MCF 10A (cell line): Measurements from ENCODE around the gene SHQ1. TPM values are rescaled to one million over a fixed set of nuclear protein-coding genes. Genes with fewer than 3 reads are reported as not detected.
A peak's percentile ranks its signal among the peaks of the same experiment; 100 is the strongest.

ENCODE experiments used
- BruUV-seq: library from RNA; stranded (reverse); fragments of 400-500 nt; replicated peaks from 2 replicates; lab custom pipeline; 2021; lab: Mats Ljungman, UMichigan
- CTCF ChIA-PET: fragments of 300-600 bp; sonication (Branson Sonifier 250); formaldehyde crosslinking; extraction: SDS; loops from one replicate; lab custom pipeline; 2021; ENCODE audit warnings: antibody characterized with exemption, inconsistent platforms; lab: Yijun Ruan, JAX
- POLR2A ChIA-PET: fragments of 300-600, 350-650 bp; sonication (Branson Sonifier 250); formaldehyde crosslinking; extraction: SDS; loops from one replicate; lab custom pipeline; 2020; ENCODE audit warnings: antibody characterized with exemption, inconsistent platforms; lab: Yijun Ruan, JAX
- DNase-seq: peaks from one replicate; pipeline ENCODE4 v3.0.0-alpha.2; 2018; ENCODE audit not compliant: unreplicated experiment
- H3K27ac Mint-ChIP-seq: one replicate; pipeline ENCODE4 v1.8.0; 2022; ENCODE audit warnings: mild to moderate bottlenecking, low read depth, mixed read lengths; ENCODE audit not compliant: unreplicated experiment
- H3K27me3 Mint-ChIP-seq: one replicate; pipeline ENCODE4 v1.8.0; 2022; ENCODE audit warnings: mixed read lengths; ENCODE audit not compliant: insufficient read depth, unreplicated experiment
- H3K36me3 Mint-ChIP-seq: one replicate; pipeline ENCODE4 v1.8.0; 2022; ENCODE audit warnings: mild to moderate bottlenecking, moderate library complexity, mixed read lengths; ENCODE audit not compliant: insufficient read depth, unreplicated experiment
- H3K4me1 Mint-ChIP-seq: one replicate; pipeline ENCODE4 v1.8.0; 2022; ENCODE audit warnings: mixed read lengths; ENCODE audit not compliant: insufficient read depth, unreplicated experiment
- H3K4me3 Mint-ChIP-seq: one replicate; pipeline ENCODE4 v1.8.0; 2022; ENCODE audit warnings: mild to moderate bottlenecking, moderate library complexity, mixed read lengths; ENCODE audit not compliant: unreplicated experiment
- H3K9me3 Mint-ChIP-seq: one replicate; pipeline ENCODE4 v1.8.0; 2022; ENCODE audit warnings: mixed read lengths; ENCODE audit not compliant: unreplicated experiment
- CTCF ChIP-seq: fragments of 200-600 bp; IDR thresholded peaks from one replicate; pipeline ENCODE4 v1.8.0; 2022; ENCODE audit warnings: antibody characterized with exemption, mild to moderate bottlenecking; ENCODE audit not compliant: unreplicated experiment
- intact Hi-C: fragments of 100-400 bp; cut with micrococcal nuclease; formaldehyde crosslinking; loops from 2 replicates; pipeline ENCODE4 v1.14.1; 2022
- total RNA-seq: library from RNA; stranded (reverse); gene quantifications from 2 replicates; pipeline ENCODE4 v1.2.3, GENCODE V29; 2022

SHQ1 gene
- total RNA-seq, 1 experiment from 2014 or later, result 17.4 TPM

- ChIA-PET POLR2A (no interaction called here), CTCF (interaction anchor here (0.6 to 1.0 kb wide), 2 partner anchors 10 to 1116 kb away, joined by 3 read pairs; no protein-coding TSS in a partner anchor)
- Mint-ChIP-seq H3K27ac (peak overlapping the region; percentile 18), H3K36me3 (peaks cover 31% of the 10 kb centered on the region), H3K27me3 (no peaks in the 10 kb centered on the region), H3K4me1 (peaks cover 32% of the 10 kb centered on the region), H3K4me3 (no peak overlapping the region), H3K9me3 (no peaks in the 10 kb centered on the region)
- no peak for TF ChIP-seq CTCF
- intact Hi-C loops, result no loop called here
- DNase-seq, result peak; percentile 25
- no TSS peak for BruUV-seq
These were observed 3.7 kb downstream of the SHQ1 start for GRCh38 chr3:72844436-72844993.

GRCh38 chr3:72839057-72839456, 9.2 kb downstream of the SHQ1 start:
- Mint-ChIP-seq H3K9me3 (no peaks in the 10 kb centered on the region), H3K27ac (no peak overlapping the region), H3K4me3 (no peak overlapping the region), H3K4me1 (peaks cover 3% of the 10 kb centered on the region), H3K36me3 (peaks cover 60% of the 10 kb centered on the region), H3K27me3 (no peaks in the 10 kb centered on the region)
- intact Hi-C loops, result no loop called here
- CTCF ChIA-PET, result no interaction called here
- BruUV-seq, result no TSS peak
- POLR2A ChIA-PET, result interaction anchor here (0.6 to 1.2 kb wide), 3 partner anchors 17 to 1659 kb away, joined by 3 to 5 read pairs (median 5); no protein-coding TSS in a partner anchor
- no peak for DNase-seq
- TF ChIP-seq CTCF, result no peak

- intact Hi-C loops, result no loop called here
- ChIA-PET POLR2A (interaction anchor here (0.6 to 1.0 kb wide), 2 partner anchors 32 to 942 kb away, joined by 3 read pairs; no protein-coding TSS in a partner anchor), CTCF (interaction anchor here (1.2 to 1.9 kb wide), 3 partner anchors 15 to 961 kb away, joined by 4 to 9 read pairs (median 6); no protein-coding TSS in a partner anchor)
- DNase-seq, result no peak
- Mint-ChIP-seq H3K27ac (no peak overlapping the region), H3K4me1 (no peaks in the 10 kb centered on the region), H3K36me3 (peaks cover 60% of the 10 kb centered on the region), H3K27me3 (no peaks in the 10 kb centered on the region), H3K9me3 (no peaks in the 10 kb centered on the region), H3K4me3 (no peak overlapping the region)
- no TSS peak for BruUV-seq
- TF ChIP-seq CTCF, result no peak
These were observed 11.3 kb downstream of the SHQ1 start for GRCh38 chr3:72836923-72837322.

- no peaks in the 10 kb centered on the region for H3K4me1 Mint-ChIP-seq
- H3K36me3 Mint-ChIP-seq, result peaks cover 62% of the 10 kb centered on the region
- intact Hi-C loops, result no loop called here
- DNase-seq, result no peak
- no TSS peak for BruUV-seq
- no peaks in the 10 kb centered on the region for H3K27me3 Mint-ChIP-seq
- CTCF ChIA-PET, result interaction anchor here (0.6 to 1.3 kb wide), 4 partner anchors 13 to 960 kb away, joined by 3 to 6 read pairs (median 4); no protein-coding TSS in a partner anchor
- no peaks in the 10 kb centered on the region for H3K9me3 Mint-ChIP-seq
- H3K4me3 Mint-ChIP-seq, result no peak overlapping the region
- TF ChIP-seq CTCF, result no peak
- no peak overlapping the region for H3K27ac Mint-ChIP-seq
- POLR2A ChIA-PET, result interaction anchor here (0.6 to 1.0 kb wide), 2 partner anchors 31 to 941 kb away, joined by 3 read pairs; no protein-coding TSS in a partner anchor
These were observed 11.8 kb downstream of the SHQ1 start for GRCh38 chr3:72836416-72836815.
